NK-92 treated with Interleukin-12 subunit alpha and Interleukin-12 subunit beta, amount 100 ng/mL, for 24 hours (cell line): ENCODE measurements around the gene DNAJB8.

Source experiments
- DNase-seq: peaks from one replicate; lab custom pipeline; 2025; lab: John Stamatoyannopoulos, UW

The DNAJB8 gene

GRCh38 chr3:128463771-128464170 lies 2.9 kb downstream of the DNAJB8 start:
- no peak for DNase-seq

- DNase-seq = no peak
These were observed 3.3 kb downstream of the DNAJB8 start for GRCh38 chr3:128463354-128463753.

GRCh38 chr3:128462931-128463330 lies 3.8 kb downstream of the DNAJB8 start:
- no peak for DNase-seq

GRCh38 chr3:128462341-128462910 lies 4.3 kb downstream of the DNAJB8 start:
- no peak for DNase-seq

GRCh38 chr3:128461731-128462130 lies 5.0 kb downstream of the DNAJB8 start:
- no peak for DNase-seq

- DNase-seq = no peak
These were observed 7.2 kb downstream of the DNAJB8 start for GRCh38 chr3:128459461-128459820.

GRCh38 chr3:128458746-128459460 lies 7.8 kb downstream of the DNAJB8 start:
- no peak for DNase-seq

- no peak for DNase-seq
These were observed 8.8 kb downstream of the DNAJB8 start for GRCh38 chr3:128457937-128458336.

GRCh38 chr3:128456776-128457715 lies 9.6 kb downstream of the DNAJB8 start:
- DNase-seq = no peak

GRCh38 chr3:128455786-128456748 lies 10.6 kb downstream of the DNAJB8 start:
- no peak for DNase-seq

GRCh38 chr3:128455116-128455515 lies 11.6 kb downstream of the DNAJB8 start:
- no peak for DNase-seq

- no peak for DNase-seq
These were observed 12.4 kb downstream of the DNAJB8 start for GRCh38 chr3:128454310-128454618.

- no peak for DNase-seq
These were observed 13.0 kb downstream of the DNAJB8 start for GRCh38 chr3:128453501-128454309.

GRCh38 chr3:128452678-128453275 lies 13.9 kb downstream of the DNAJB8 start:
- DNase-seq = no peak

- DNase-seq = no peak
These were observed 14.6 kb downstream of the DNAJB8 start for GRCh38 chr3:128452120-128452519.

GRCh38 chr3:128449111-128449638 lies 17.5 kb downstream of the DNAJB8 start:
- DNase-seq = no peak

- no peak for DNase-seq
These were observed 18.2 kb downstream of the DNAJB8 start for GRCh38 chr3:128448491-128448890.

- peak; percentile 66 for DNase-seq
These were observed 19.1 kb downstream of the DNAJB8 start for GRCh38 chr3:128447561-128448013.

- no peak for DNase-seq
These were observed 19.9 kb downstream of the DNAJB8 start for GRCh38 chr3:128446821-128447220.

- DNase-seq = no peak
These were observed 21.3 kb downstream of the DNAJB8 start for GRCh38 chr3:128445357-128445756.
